Measurements from ENCODE around the gene VAT1.
"Not testable (repeated sequence)": the region's sequence is repeated elsewhere in the genome, so short reads cannot be mapped to it uniquely, and the experiment has no call there.

Gene VAT1

GRCh38 chr17:42973323-42973722 is 48.9 kb downstream of the VAT1 start:
- DNase-seq (ENCODE audit: low read depth in 2 of 2), result not testable (repeated sequence)

GRCh38 chr17:42971589-42971988 is 50.6 kb downstream of the VAT1 start:
- no peak for DNase-seq (ENCODE audit: low read depth in 2 of 2)

GRCh38 chr17:42969001-42969581 is 53.1 kb downstream of the VAT1 start:
- no peak for DNase-seq (ENCODE audit: low read depth in 2 of 2)

- DNase-seq (ENCODE audit: low read depth in 2 of 2), result no peak
Observed at GRCh38 chr17:42967925-42968324, 54.3 kb downstream of the VAT1 start.

All from stimulated activated CD8-positive, alpha-beta memory T cell treated with anti-CD3 and anti-CD28 coated beads, Interleukin-15, amount 100 ng/mL, for 48 hours (primary cell).